ENCODE measurements around the gene FNDC11.

FNDC11 gene

DNA sequence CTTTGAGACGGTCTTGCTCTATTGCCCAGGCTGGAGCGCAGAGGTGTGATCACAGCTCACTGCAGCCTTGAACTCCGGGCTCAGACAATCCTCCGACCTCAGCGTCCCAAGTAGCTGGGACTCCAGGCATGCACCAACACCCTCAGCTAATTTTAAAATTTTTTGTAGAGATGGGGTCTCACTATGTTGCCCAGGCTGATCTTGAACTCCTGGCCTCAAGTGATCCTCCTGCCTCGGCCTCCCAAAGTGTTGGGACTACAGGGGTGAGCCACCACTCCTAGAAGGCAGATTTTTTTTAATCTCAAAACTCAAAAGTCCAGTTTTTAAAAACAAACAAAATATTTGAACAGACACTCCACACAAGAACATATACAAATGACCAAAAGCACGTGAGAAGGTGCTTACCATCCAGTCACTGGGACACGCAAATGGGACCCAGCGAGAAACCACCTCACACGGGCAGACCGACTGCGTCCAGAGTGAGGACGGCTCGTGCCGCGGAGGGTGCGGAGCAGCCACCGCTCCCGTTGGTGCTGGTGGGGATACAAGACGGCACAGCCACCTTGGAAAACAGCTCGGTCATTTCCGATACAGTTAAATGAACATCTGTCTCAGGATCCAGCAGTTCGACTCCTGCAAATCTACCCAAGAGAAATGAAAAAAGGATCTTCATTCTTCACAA lies 28.6 kb downstream of the FNDC11 start:
- DNase-seq (ENCODE audit: low spot score): no peak

DNA sequence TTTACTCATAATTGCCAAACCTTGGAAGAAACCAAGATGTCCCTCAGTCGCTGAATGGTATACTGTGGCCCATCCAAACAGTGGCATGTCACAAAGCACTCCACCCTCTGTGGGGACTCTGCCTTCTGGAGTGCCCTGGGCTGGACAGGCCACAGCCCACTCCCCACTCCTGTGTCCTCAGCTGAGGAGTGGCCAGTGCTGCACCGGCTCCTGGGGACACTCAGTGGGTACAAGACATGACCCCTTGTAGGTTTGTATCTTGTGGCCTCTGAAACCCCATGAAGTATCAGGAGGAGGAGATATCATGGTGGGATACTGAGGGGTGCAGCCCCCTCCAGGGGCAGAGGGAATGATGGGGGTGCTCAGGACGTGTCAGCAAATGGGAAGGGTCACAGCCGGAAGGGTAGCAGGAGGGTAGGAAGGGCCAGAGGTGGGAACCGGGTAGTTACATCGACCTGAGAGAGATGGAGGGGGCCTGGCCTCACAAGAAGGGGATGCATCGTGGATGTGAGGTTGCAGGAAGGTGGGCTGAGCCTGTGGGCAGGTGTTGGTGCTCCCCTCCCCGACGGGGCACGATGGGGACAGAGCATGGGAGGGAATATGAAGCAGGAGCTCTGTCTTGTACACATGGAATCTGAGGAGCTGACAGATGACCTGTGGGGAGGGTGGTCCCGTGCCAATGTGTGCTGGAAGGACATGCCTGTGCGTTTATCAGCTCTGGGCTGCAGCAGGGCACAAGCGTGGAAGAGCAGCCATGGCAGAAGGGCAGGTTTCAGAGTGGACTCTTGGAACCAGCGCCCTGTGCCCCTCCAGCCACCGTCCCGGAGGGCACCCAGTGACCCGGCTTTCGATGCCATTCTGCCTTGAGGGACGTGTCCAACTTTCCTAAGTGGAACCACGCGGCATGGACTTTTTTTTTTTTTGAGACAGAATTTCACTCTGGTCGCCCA lies 31.9 kb downstream of the FNDC11 start:
- no peak for DNase-seq (ENCODE audit: low spot score)

DNA sequence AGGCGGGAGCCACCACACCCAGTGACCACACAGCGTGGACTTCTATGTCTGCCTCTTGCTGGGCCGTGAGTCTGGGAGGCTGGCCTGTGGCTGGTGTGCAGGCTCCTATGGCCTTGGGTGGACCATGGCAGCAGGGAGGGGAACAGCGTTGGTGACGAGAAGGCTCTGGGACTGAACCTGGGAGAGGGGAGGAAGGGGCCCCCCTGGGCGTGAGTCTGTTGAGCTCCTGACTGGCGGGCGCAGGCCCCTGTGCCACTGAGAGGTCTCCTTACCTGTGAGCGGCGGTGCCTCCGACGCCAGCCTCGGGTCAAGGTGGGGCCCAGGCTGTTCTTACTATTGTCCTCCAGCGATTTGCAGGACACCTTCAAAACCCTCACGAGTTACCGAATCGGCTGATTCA lies 32.8 kb downstream of the FNDC11 start:
- no peak for DNase-seq (ENCODE audit: low spot score)

DNA sequence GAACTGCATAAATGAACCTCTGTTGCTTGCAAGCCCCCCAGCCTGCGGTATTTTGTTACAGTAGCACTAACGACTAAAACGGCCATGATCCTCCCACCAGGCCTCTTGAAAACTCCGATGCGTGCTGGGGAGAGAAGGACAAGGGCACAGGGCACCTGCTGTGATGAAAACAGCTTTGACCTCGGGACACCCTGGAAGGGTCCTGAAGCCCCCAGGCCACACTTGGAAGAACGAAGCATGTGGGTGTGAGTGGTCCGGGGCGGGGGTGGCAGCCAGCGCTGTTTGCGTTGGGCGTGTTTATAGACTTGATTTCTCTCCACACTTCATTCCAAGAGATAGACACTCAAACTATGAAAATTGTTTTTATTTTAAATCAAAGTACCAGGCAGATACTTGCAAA lies 33.3 kb downstream of the FNDC11 start:
- no peak for DNase-seq (ENCODE audit: low spot score)

DNA sequence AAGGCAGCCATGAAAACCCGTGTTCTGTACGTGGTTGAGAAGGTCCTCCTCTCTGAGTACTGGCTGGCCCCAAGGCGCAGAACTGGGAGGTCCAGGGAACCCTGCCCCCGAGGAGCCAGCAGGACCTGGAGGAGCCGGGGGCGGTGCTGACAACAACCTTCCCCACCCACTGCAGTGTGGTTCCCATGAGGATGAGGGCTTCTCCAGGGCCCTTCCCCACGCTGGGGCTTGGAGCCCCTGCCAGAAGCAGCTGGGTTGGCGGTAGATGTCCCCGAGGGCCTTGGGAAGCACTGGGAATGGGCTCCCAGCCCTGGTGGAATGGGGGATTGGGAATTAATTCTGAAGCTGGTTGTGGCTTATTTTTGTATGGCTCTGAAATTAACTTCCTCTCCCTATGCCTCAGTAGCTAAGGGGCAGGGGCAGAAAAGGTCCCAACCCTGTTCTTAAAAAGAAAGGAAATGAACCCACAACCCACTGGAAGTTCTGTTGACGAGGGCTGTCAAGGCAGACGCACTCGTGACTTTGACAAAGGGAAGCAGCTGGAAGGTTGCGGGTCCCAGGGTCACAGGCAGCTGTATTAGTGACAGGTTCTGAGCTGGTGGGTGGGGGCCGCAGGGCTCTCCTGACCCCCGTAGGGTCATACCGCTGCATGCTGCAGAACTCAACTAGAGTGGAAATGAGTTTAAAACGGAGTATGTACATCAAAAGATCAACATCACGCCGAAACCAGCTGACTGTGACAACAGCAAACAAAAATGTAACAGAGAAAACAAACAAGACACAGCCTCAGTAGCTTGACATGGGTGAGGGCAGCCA lies 34.0 kb downstream of the FNDC11 start:
- DNase-seq (ENCODE audit: low spot score): no peak

DNA sequence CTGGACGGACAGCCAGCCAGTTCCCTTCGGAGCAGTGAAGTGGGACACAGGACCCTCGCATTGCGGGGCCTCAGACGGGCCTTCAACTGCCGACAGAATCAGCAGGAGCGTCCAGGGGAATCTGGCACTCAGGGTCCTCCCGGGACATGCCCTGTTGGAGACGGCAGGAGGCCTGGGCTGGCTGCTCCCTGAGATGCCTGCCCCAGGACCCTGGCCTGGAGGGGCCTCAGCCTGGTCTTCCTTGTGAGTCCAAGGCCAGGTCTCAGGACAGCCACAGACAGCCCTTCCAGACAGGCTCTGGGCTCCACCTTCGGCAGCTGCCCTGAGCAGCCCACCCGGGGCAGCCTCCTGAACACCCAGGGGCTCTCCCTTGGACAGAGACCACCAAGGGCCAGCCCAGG lies 34.7 kb downstream of the FNDC11 start:
- no peak for DNase-seq (ENCODE audit: low spot score)

DNA sequence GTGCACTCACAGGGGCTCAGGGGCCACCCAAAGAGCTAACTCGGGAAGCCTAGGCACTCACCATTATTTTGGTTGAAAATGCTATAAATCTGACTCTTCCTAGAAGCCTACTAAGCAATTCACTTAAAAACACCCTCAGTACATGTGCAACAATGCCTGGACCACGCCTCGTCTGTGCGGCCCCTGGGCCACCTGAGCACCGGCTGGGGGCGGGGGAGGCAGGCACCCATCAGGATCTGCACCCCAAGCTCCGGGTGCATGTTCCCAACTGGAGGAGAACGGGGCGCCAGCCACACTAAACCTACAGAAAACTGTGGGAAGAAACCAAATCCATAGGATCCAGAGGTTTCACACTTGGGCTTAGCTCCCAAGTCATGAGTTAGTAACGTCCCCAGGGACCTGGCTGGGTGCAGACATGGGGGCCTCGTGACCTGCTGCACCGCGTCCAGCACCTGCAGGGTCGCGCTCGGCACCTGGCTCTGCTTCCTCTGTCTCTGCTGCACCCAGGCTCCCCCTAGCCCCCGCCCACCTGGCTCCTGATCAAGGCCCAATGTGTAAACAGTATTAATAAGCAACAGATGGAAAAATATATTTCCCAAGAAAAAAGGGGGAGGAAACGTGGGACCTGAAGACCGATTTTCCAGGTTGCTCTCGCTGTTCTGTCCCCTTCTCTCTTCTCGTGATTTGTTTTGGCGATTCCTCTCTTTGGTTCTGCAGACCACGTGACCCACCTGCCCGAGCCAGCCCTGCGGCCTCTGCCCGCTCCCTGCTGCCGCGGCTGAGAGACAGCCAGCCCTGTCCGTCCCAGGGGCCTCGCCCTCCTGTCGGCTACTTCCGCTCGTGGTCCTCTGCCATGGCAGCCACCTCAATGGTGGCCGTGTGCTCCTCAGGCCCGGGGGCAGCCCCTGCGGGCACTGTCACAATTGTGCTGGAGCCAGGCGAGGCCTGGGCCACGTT lies 35.6 kb downstream of the FNDC11 start:
- no peak for DNase-seq (ENCODE audit: low spot score)

DNA sequence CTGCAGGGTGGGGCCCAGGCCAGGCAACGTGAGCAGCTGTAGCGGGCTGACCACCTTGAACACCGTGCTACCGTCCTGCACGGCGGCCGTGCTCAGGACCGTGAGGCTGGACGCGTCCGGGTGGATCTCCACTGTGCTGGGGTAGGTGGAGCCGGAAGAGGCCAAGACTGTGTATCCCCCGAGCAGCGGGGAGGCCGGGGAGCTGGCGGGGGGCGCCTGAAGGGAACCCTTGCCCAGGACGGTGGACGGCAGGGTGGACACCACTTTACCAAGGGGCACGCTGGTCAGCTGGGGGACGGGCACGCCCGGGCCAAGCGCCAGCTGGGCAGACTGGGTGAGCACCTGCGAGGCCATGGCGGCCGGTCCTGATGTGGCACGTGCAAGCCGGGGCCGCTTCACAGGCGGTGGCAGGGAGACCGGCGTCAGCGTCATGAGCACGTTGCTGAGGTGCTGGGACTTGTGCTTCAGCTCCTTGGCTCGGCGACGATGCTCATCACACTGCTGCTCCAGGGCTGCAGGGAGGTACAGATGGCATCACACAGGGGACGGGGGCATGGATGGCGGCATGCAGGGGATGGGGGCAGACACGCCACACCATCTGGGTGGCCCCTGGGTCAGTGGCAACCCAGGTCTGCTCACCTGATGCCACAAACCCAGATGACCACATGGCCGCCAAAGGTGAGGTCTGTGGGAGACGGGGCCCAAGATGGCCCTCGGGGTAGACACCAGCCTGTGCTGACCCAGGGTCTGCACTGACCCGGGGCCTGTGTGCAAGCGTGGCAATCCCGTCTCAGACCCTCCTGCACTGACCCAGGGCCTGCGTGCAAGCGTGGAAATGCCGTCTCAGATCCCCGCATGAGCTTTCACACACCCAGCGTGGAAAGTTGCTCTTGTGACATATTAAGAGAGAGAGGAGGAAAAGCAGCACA lies 36.5 kb downstream of the FNDC11 start:
- DNase-seq (ENCODE audit: low spot score): no peak

DNA sequence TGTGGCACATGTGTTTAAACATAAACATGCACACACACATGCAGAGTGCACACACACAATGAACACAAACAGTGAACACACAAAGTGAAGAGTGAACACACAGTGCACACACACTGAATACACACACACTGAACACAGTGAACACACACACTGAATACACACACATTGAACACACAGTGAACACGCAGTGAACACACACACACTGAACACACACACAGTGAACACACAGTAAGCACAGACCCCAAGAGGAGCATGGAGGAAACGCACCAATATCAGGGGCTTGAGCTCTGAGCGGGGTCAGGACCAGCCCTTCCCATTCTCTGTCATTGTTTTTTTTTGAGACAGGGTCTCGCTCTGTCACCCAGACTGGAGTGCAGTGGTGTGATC lies 37.2 kb downstream of the FNDC11 start:
- no peak for DNase-seq (ENCODE audit: low spot score)

DNA sequence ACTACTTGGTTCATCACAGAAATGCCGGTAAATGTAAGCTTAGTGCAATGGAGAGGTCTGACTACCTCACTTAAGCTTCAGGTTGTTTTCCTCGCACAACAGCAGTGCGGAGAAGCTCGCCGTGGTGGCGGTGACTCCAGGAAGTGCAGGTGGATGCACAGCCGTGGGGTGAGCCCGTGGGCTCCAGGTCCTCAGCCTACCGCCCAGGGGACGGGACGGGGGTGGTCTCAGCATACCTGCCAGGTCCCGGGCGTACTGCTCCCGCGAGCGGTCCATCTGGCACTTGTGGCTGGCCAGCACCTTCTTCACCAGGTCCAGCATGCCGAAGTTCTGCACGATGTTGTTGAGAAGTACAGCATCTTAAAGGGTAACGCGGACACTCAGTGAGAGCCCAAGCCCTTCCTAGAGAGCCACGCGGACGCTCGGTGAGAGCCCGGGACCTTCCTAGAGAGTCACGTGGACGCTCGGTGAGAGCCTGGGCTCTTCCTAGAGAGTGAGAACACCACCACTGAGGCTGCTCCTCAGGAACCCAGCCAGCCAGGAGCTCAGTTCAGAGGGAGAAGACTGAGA lies 37.9 kb downstream of the FNDC11 start:
- no peak for DNase-seq (ENCODE audit: low spot score)

DNA sequence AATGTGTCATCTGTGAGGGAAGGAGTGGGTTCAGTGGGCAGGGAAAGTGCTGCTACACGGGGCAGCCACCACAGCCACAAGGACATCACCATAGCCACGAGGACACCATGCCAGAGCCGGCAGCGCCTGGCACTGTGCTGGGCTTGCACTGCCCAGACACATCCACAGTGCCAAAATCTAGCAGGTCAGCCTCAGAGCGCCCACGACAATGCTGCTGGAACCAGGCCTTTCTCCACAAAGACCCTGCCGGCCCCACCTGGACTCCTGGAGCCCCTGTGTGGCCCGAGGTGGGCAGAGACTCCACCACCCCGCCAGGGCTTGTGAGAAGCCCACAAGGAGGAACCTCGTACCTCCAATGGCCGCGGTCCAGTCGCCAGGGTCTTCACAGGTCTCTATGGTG lies 38.7 kb downstream of the FNDC11 start:
- DNase-seq (ENCODE audit: low spot score): no peak

DNA sequence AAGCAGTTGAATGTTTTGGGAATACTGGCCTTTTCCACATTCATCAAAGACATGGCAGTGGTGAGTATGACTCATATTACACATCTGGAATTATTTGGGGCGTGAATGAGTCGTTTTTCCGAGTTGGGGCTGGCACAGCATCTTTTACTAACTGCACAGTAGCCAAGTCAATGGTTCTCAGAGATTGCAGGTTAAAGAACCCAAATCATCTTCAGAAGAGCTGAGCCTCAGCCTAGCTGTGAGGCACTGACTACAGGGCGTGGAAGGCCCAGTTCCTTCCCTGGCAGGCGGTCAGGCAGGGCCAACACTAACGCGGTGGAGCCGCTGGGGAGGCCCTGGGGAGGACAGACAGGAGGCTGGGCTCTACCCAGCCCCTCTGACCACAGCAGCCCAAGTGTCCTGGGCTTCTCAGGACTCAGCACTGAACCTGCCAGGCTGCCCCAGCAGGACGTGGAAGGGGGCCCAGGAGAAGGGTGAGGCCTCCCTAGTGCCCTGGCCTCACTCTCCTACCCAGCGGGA lies 40.1 kb downstream of the FNDC11 start:
- DNase-seq (ENCODE audit: low spot score): no peak

DNA sequence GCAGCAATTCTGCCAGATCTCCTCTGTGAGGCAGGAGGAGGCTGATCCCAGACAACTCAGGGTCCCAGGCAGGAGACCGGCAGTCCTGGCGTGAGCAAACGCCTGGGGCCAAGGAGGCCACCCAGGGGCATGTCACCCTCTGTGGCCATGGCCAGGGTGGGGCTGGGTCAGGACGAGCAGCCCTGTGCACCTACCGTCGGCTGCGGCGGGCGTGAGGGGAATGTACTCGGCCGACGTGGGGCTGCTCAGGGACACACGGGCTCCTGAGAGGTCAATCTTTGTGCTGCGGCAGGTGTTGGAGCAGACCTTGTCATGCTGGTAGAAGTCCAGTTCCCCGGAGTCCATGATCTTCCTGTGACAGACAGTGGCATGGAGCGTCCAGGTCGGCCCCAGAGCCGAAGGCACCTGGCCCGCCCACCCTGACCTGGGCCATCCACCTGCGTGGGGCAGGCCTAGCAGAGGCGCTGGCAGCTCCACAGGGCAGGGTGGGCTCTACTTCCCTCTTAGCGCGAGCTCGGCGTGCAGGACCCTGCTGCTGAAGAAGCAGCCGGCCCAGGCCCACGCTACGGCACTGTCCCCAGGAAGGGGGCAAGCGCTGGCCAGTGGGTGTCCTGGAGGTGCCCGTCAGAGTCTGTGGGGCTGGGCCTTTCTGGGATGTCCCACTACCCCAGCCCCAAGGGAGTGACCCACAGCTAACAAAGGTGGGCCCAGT lies 41.6 kb downstream of the FNDC11 start:
- DNase-seq (ENCODE audit: low spot score): no peak

DNA sequence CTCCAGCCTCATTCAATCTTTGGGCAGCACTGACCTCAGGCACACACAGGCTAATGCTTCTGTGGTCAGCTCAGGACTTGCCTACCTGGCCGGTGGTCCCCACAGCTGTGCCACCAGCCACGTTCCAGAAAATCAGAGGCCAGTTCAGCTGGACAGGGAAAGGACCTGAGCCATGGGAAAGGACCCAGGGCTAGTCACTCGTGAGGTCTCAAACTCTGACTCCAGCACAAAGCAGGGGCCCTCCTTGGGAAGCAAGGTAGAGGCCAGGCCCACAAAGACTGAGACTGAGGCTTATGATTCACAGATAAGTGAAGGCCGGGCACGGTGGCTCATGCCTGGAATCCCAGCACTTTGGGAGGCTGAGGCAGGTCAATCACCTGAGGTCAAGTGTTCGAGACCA lies 42.5 kb downstream of the FNDC11 start:
- DNase-seq (ENCODE audit: low spot score): no peak

DNA sequence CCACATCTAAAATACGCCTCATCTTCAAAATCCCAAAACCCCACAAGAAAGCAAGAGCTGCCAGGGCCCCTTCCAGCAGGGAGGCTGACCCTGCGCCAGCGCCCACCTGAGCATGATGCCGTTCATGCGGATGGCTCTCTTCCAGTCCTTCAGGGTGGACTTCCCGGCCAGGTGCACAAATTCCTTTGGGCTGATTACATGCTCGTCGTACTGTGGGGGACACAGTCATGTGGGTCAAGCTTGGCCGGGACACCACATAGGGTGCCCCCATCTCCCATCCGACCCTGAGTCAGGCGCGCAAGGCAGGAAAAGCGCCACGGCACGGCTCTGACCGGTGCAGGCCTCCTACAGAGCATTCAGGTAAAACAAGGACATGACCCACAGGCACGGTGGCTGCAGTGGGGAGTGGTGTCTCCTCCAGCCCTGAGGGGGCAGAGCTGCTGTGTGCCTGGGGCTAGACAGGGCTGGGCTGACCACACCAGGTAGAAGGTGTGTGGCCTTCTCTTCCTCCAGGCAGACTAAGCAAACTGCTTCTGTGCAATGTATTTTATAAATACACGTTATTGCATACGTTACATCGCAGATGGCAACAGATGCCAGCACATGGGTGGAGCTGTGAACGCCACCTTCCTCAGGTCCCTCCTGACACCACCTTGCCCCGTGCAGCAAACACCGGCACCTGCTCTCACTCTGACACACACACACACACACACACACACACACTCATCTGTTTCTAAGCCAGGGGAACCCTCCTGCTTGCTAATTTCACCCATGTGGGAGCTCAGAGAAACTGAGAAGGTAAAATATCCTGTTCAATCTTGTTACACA lies 43.9 kb downstream of the FNDC11 start:
- no peak for DNase-seq (ENCODE audit: low spot score)

DNA sequence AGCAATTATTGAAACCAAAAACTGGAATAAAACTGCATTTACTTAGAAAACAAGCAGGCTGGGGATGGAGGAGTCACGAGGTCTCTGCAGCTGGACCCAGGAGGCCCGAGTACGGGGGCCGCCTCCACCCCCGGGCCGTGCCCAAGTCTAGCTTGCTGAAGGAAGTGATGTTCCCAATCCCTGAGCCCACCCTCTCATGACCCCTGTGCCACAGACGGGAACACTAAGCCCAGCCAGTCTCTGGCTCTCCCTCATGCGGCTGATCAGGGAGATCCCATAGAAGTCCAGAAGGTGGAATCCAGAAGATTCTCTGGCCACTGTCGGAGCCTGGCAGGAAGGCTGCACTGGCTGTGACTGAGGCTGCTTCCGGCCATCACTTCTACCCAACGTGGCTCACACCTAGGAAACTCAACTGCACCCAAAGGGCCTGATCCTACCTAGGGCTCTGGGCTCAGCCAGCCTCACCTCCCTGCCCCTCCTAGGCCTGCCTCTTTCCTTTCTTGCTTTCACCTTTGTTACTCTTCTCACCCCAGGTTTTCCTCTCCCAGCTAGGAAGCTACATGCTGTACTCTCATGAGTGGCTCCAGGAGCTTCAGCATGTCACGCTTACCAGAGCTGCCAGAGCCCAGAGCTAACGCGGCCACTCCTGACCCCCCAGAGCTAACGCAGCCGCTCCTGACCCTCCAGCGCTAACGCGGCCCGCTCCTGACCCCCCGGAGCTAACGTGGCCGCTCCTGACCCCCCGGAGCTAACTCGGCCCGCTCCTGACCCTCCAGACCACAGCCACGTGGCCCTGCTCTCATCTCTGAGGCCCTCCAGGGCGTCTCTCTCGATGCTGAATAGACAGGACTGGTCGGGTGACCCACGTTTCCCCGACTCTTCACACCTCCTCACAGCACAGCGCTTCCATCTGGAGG lies 44.8 kb downstream of the FNDC11 start:
- no peak for DNase-seq (ENCODE audit: low spot score)

DNA sequence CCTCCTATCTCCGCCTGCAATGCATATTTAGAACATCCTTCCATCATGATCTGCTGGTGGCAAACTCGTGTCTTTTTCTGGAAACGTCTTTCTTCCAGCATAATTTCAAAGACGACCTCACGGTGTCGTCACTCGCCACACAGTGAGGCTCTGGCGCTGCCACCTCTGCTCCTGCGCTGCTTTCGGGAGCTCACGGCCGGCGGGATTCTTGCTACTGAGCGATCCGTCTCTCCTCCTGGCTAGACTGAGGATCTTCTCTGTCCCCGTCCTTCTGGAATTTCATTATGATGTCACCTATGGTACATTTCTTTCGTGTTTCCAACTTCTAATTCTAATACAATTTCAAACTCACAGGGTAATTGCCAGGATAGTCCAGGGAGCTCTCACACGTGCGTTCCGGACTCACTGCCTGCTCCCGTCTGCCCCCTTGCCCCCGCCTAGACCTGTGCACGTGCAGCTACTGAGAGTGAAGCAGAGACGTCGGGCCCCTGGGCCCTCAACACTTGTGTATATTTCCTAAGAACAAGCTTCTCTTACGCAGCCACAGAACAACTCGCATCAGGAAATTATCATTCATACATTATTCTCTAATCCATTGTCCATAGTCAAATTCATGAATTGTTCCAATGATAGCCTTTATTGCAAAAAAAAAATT lies 45.6 kb downstream of the FNDC11 start:
- DNase-seq (ENCODE audit: low spot score): no peak
